Measurements from ENCODE around the gene MAP2K4. TPM values are rescaled to one million over a fixed set of nuclear protein-coding genes. Genes with fewer than 3 reads are reported as not detected.
A peak's percentile ranks its signal among the peaks of the same experiment; 100 is the strongest.

Gene MAP2K4
- total and polyA plus RNA-seq, 2 of the 4 experiments (the other 2 are of a cell fraction) = 14.5 to 32.6 TPM

DNA sequence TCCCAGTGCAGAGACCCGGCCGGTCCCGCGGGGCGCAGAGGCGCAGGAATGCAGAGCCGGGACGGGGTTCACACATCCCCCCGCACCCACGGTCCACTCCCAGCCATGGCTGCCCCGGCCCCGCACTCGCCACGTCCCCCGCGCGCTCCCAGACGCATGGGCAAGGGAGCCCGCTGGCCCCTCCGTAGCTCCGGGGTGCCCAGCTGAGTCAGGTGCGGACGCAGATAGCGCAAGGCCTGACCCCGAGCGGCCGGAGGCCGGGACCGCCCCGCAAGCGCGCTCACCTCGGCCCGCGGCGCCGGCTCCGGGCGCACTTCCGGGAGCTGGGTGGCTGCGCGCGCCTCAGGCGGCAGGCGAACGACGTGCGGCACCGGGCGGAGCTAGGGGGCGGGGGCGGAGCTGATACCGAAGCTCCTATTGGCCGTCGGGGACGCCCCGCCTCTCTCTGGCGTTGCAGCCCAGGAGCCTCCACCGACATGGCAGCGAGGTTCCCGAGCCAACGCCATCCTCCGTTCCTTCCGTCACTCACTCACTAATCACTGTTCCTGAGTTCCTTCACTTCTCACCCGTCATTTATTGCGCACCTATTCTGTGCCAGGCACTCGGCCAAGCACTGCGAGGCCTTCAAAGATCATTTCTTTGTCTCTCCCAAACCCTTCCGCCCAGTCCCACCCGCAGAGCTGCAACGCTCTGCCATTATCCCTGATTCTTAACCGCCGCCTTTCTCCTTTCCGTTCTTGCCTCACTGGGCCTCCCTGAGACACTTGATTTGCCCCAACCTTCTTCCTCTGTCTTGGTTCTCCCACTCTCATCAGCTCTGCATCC lies 23.3 kb upstream of the MAP2K4 start, which contains the start of gene ZNF18 (continued):
- no peak for TF ChIP-seq USF2 (IDR thresholded peaks at IDR 0.05; ENCODE audit: low read depth, low read length)

- no peak for DNase-seq
- no peak for ATAC-seq (ENCODE audit: low read depth)
- TF ChIP-seq MAZ (IDR thresholded peaks at IDR 0.05; ENCODE audit: borderline replicate concordance, low read depth, low read length) (no peak), POLR2A (IDR thresholded peaks at IDR 0.05; ENCODE audit: low read depth, low read length) (no peak), FOS (IDR thresholded peaks at IDR 0.05; ENCODE audit: low read depth, low read length) (no peak), USF2 (IDR thresholded peaks at IDR 0.05; ENCODE audit: low read depth, low read length) (no peak), CHD1 (IDR thresholded peaks at IDR 0.05; ENCODE audit: low read depth, low read length) (no peak), MXI1 (IDR thresholded peaks at IDR 0.05; ENCODE audit: borderline replicate concordance, low read depth, low read length) (no peak), RCOR1 (IDR thresholded peaks at IDR 0.05; ENCODE audit: insufficient replicate concordance, low read length) (no peak)
- TF ChIP-seq, protein P1, sequence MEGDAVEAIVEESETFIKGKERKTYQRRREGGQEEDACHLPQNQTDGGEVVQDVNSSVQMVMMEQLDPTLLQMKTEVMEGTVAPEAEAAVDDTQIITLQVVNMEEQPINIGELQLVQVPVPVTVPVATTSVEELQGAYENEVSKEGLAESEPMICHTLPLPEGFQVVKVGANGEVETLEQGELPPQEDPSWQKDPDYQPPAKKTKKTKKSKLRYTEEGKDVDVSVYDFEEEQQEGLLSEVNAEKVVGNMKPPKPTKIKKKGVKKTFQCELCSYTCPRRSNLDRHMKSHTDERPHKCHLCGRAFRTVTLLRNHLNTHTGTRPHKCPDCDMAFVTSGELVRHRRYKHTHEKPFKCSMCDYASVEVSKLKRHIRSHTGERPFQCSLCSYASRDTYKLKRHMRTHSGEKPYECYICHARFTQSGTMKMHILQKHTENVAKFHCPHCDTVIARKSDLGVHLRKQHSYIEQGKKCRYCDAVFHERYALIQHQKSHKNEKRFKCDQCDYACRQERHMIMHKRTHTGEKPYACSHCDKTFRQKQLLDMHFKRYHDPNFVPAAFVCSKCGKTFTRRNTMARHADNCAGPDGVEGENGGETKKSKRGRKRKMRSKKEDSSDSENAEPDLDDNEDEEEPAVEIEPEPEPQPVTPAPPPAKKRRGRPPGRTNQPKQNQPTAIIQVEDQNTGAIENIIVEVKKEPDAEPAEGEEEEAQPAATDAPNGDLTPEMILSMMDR (conservative IDR thresholded peaks at IDR 0.05; ENCODE audit: low read depth, low read length) = no peak
- TF ChIP-seq, protein P2, sequence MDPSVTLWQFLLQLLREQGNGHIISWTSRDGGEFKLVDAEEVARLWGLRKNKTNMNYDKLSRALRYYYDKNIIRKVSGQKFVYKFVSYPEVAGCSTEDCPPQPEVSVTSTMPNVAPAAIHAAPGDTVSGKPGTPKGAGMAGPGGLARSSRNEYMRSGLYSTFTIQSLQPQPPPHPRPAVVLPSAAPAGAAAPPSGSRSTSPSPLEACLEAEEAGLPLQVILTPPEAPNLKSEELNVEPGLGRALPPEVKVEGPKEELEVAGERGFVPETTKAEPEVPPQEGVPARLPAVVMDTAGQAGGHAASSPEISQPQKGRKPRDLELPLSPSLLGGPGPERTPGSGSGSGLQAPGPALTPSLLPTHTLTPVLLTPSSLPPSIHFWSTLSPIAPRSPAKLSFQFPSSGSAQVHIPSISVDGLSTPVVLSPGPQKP (IDR thresholded peaks at IDR 0.05; ENCODE audit: borderline replicate concordance, low read depth, low read length) = no peak
These were observed 22.8 kb upstream of the MAP2K4 start for GRCh38 chr17:11997972-11998233.

More at GRCh38 chr17:11997972-11998233, 22.8 kb upstream of the MAP2K4 start:
- peak overlapping the region; percentile 49; the same call in 1 of the 2 replicates for H3K23ac ChIP-seq (ENCODE audit: low read depth, low read length)
- peak overlapping the region; percentile 57 for H3K4me3 ChIP-seq (ENCODE audit: insufficient read depth, low read depth, low read length)
- H3K36me3 ChIP-seq (ENCODE audit: control insufficient read depth, insufficient read depth, low read length) = no peaks in the 10 kb centered on the region
- peak overlapping the region; percentile 84 for H2AK9ac ChIP-seq (replicated peaks; ENCODE audit: low read depth, low read length, poor library complexity)
- peak overlapping the region; percentile 80 for H3K27ac ChIP-seq (ENCODE audit: insufficient read depth, low read length)
- no peaks in the 10 kb centered on the region for H4K20me1 ChIP-seq (ENCODE audit: insufficient read depth, low read length)
- POLR2A ChIA-PET (ENCODE audit: unreplicated experiment) = interaction anchor here (1.5 kb wide), 1 partner anchor 12 kb away, joined by 4 read pairs; no protein-coding TSS in a partner anchor
- peak overlapping the region; percentile 76 for H3K9ac ChIP-seq (ENCODE audit: low read depth, low read length)
- H2BK20ac ChIP-seq (ENCODE audit: low read depth, low read length) = no peak overlapping the region
- H3K27me3 ChIP-seq (ENCODE audit: control insufficient read depth, insufficient read depth, low read length) = no peaks in the 10 kb centered on the region
- H2BK15ac ChIP-seq (ENCODE audit: low read depth, low read length) = no peak overlapping the region; the same call in 2 of the 3 replicates
- H3K4me2 ChIP-seq (ENCODE audit: low read depth, low read length) = peak overlapping the region; percentile 81
- H3K56ac ChIP-seq (ENCODE audit: extremely low read depth, insufficient read depth, low read length) = peak overlapping the region; percentile 90
- 48% methylated on average over 3 of the region's 4 CpGs; no CpG with 5 or more reads in 1 of the 2 experiments for WGBS, 2 experiments (ENCODE audit: extremely low coverage in 2 of 2, insufficient read length in 1 of 2)
- peak overlapping the region; percentile 96 for H2AFZ ChIP-seq (replicated peaks; ENCODE audit: low read length, poor library complexity)
- H3K9me3 ChIP-seq (ENCODE audit: control insufficient read depth, insufficient read depth, low read length) = no peaks in the 10 kb centered on the region
- no peaks in the 10 kb centered on the region for H3K4me1 ChIP-seq (ENCODE audit: control insufficient read depth, insufficient read depth, low read length)
- peaks cover 0 to 6% of the 10 kb centered on the region in 2 experiments; a peak in 3 of 4 replicates for H3K79me1 ChIP-seq (ENCODE audit: low read depth in 1 of 2, low read length in 2 of 2)
- dilution Hi-C loops (cut with HindIII; ENCODE audit: low sequenced_read_pairs, unreplicated experiment) (no loop called here), intact Hi-C loops (cut with micrococcal nuclease) (loop anchor here (5.0 to 10.0 kb wide), 2 partner anchors 1004 to 1273 kb away; no protein-coding TSS in a partner anchor), in situ Hi-C loops (cut with MboI; ENCODE audit: low sequenced_read_pairs) (loop anchor here (10.0 to 25.0 kb wide), 3 partner anchors 1007 to 1336 kb away; partner anchors contain the start of genes MYH3 and TMEM220)
- H4K8ac ChIP-seq (ENCODE audit: low read depth in 2 of 2, low read length in 2 of 2) = peak overlapping the region; percentile 97 to 99
- H3K4ac ChIP-seq (ENCODE audit: low read depth, low read length) = peak overlapping the region; percentile 98
- H2BK120ac ChIP-seq (ENCODE audit: low read depth, low read length) = peak overlapping the region; percentile 60; the same call in 1 of the 2 replicates
- no peak overlapping the region for H2BK5ac ChIP-seq (ENCODE audit: low read depth, low read length, poor library complexity, severe bottlenecking)
- peak overlapping the region; percentile 98 for H3K14ac ChIP-seq (replicated peaks; ENCODE audit: low read depth, low read length)
- H2AK5ac ChIP-seq (ENCODE audit: low read depth, low read length) = peak overlapping the region; percentile 46
- CTCF ChIA-PET = interaction anchor here (0.6 to 1.0 kb wide), 2 partner anchors 22 to 1156 kb away, joined by 3 to 6 read pairs; no protein-coding TSS in a partner anchor
- H3K9me1 ChIP-seq (ENCODE audit: insufficient read depth, low read length) = 0 out of 2 replicates have a peak, but pooled peaks cover 5% of the 10 kb centered on the region
- H4K5ac ChIP-seq (ENCODE audit: low read depth, low read length) = peak overlapping the region; percentile 89
- no TSS peak for BruUV-seq (replicated peaks)
- peak overlapping the region; percentile 89 for H4K91ac ChIP-seq (ENCODE audit: insufficient read depth, low read depth, low read length)
- peak overlapping the region; percentile 7; the same call in 1 of the 2 replicates for H3K18ac ChIP-seq (ENCODE audit: low read depth, low read length)

Data from IMR-90 (cell line).